ENCODE results near the gene CCHCR1. TPM values are rescaled to one million over a fixed set of nuclear protein-coding genes. Genes with fewer than 3 reads are reported as not detected.
"Not testable (repeated sequence)": the region's sequence is repeated elsewhere in the genome, so short reads cannot be mapped to it uniquely, and the experiment has no call there.

The CCHCR1 gene
- total RNA-seq, 1 experiment from 2014 or later, result 43.2 TPM

DNA sequence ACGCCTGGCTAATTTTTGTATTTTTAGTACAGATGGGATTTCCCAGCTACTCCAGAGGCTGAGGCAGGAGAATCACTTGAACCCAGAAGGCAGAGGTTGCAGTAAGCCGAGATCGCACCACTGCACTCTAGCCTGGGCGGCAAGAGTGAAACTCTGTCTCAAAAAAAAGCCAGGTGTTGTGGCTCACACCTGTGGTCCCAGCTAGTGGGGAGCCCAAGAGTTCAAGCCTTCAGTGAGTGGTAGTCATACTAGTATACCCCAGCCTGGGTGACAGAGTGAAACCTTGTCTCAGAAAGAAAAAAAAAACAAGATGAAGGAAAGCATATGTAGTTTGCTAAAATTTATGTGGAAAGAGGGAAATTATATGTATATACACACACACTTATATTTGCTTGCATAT lies 32.9 kb upstream of the CCHCR1 start:
- Mint-ChIP-seq H3K9me3 (ENCODE audit: unreplicated experiment) (no peaks in the 10 kb centered on the region), H3K27me3 (ENCODE audit: insufficient read depth, unreplicated experiment) (no peaks in the 10 kb centered on the region), H3K4me1 (ENCODE audit: low read depth, unreplicated experiment) (no peaks in the 10 kb centered on the region), H3K36me3 (ENCODE audit: insufficient read depth, unreplicated experiment) (no peaks in the 10 kb centered on the region), H3K27ac (ENCODE audit: unreplicated experiment) (no peak overlapping the region), H3K4me3 (ENCODE audit: unreplicated experiment) (no peak overlapping the region)
- H3K9me3 ChIP-seq, result no peaks in the 10 kb centered on the region
- H3K4me1 ChIP-seq, result no peaks in the 10 kb centered on the region
- DNase-seq, result no peak
- H3K36me3 ChIP-seq (ENCODE audit: control insufficient read depth, insufficient read depth, low read length), result no peaks in the 10 kb centered on the region
- no TSS peak for BruUV-seq (replicated peaks)
- no peak for TF ChIP-seq CTCF (IDR thresholded peaks at IDR 0.05; ENCODE audit: insufficient read depth in 1 of 2, low read depth in 1 of 2, low read length in 1 of 2, severe bottlenecking in 1 of 2, unreplicated experiment in 1 of 2)
- ChIA-PET POLR2A (no interaction called here), CTCF (no interaction called here)
- intact Hi-C loops (cut with micrococcal nuclease; ENCODE audit: unreplicated experiment), result no loop called here
- no peak overlapping the region for H3K4me3 ChIP-seq (ENCODE audit: low read depth, low read length)
- no peaks in the 10 kb centered on the region for H3K27me3 ChIP-seq (replicated peaks; ENCODE audit: control insufficient read depth, insufficient read depth, low read length)

GRCh38 chr6:31189223-31189622 lies 31.6 kb upstream of the CCHCR1 start:
- H3K36me3 Mint-ChIP-seq (ENCODE audit: insufficient read depth, unreplicated experiment); BruUV-seq (replicated peaks); CTCF ChIA-PET; DNase-seq; H3K9me3 ChIP-seq; H3K4me1 ChIP-seq; H3K36me3 ChIP-seq (ENCODE audit: control insufficient read depth, insufficient read depth, low read length); H3K4me1 Mint-ChIP-seq (ENCODE audit: low read depth, unreplicated experiment); H3K9me3 Mint-ChIP-seq (ENCODE audit: unreplicated experiment); H3K4me3 ChIP-seq (ENCODE audit: low read depth, low read length); H3K27me3 Mint-ChIP-seq (ENCODE audit: insufficient read depth, unreplicated experiment); H3K4me3 Mint-ChIP-seq (ENCODE audit: unreplicated experiment); intact Hi-C loops (cut with micrococcal nuclease; ENCODE audit: unreplicated experiment); POLR2A ChIA-PET; H3K27me3 ChIP-seq (replicated peaks; ENCODE audit: control insufficient read depth, insufficient read depth, low read length); H3K27ac Mint-ChIP-seq (ENCODE audit: unreplicated experiment): not testable (repeated sequence)

GRCh38 chr6:31187780-31188194 lies 30.2 kb upstream of the CCHCR1 start:
- Histone ChIP-seq H3K36me3 (ENCODE audit: control insufficient read depth, insufficient read depth, low read length) (no peaks in the 10 kb centered on the region), H3K9me3 (no peaks in the 10 kb centered on the region), H3K4me3 (ENCODE audit: low read depth, low read length) (no peak overlapping the region), H3K4me1 (no peaks in the 10 kb centered on the region), H3K27me3 (replicated peaks; ENCODE audit: control insufficient read depth, insufficient read depth, low read length) (no peaks in the 10 kb centered on the region)
- no TSS peak for BruUV-seq (replicated peaks)
- ChIA-PET POLR2A (no interaction called here), CTCF (no interaction called here)
- Mint-ChIP-seq H3K4me3 (ENCODE audit: unreplicated experiment) (no peak overlapping the region), H3K36me3 (ENCODE audit: insufficient read depth, unreplicated experiment) (no peaks in the 10 kb centered on the region), H3K27ac (ENCODE audit: unreplicated experiment) (no peak overlapping the region), H3K27me3 (ENCODE audit: insufficient read depth, unreplicated experiment) (no peaks in the 10 kb centered on the region), H3K4me1 (ENCODE audit: low read depth, unreplicated experiment) (no peaks in the 10 kb centered on the region), H3K9me3 (ENCODE audit: unreplicated experiment) (no peaks in the 10 kb centered on the region)
- DNase-seq, result no peak
- no peak for TF ChIP-seq CTCF (IDR thresholded peaks at IDR 0.05; ENCODE audit: insufficient read depth in 1 of 2, low read depth in 1 of 2, low read length in 1 of 2, severe bottlenecking in 1 of 2, unreplicated experiment in 1 of 2)
- intact Hi-C loops (cut with micrococcal nuclease; ENCODE audit: unreplicated experiment), result no loop called here

DNA sequence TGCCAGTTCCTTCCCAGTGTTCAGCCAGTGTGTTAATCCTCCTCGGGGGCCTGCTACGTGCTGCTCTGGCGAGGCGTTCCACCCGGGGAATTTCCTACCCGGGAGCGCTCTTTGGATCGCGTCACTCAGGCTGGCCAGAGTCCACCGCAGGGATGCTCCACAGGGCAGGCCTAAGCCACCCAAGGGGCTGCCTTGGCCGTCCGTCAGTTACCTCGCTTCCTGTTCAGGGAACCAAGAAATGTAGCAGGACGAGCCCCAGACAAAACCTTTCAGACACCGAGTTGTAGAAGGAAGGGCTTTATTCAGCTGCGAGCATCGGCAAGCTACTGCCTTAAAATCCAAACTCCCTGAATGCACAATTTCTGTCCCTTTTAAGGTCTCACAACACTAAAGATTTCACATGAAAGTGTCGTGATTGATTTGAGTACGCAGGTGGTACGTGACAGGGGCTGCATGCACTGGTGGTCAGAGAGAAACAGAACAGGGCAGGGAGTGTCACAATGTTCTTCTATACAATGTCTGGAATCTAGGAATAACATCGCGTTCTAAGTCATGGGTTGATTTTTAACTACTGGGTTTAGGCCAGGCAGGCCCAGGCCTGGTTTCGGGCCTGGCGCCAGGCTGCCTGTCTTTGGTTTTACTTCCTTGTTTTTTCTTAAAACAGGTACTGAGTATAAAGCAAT lies 28.6 kb upstream of the CCHCR1 start:
- Histone ChIP-seq H3K27me3 (replicated peaks; ENCODE audit: control insufficient read depth, insufficient read depth, low read length) (no peaks in the 10 kb centered on the region), H3K9me3 (no peaks in the 10 kb centered on the region), H3K4me1 (no peaks in the 10 kb centered on the region), H3K4me3 (ENCODE audit: low read depth, low read length) (no peak overlapping the region), H3K36me3 (ENCODE audit: control insufficient read depth, insufficient read depth, low read length) (no peaks in the 10 kb centered on the region)
- Mint-ChIP-seq H3K4me3 (ENCODE audit: unreplicated experiment) (no peak overlapping the region), H3K36me3 (ENCODE audit: insufficient read depth, unreplicated experiment) (no peaks in the 10 kb centered on the region), H3K9me3 (ENCODE audit: unreplicated experiment) (no peaks in the 10 kb centered on the region), H3K27me3 (ENCODE audit: insufficient read depth, unreplicated experiment) (no peaks in the 10 kb centered on the region), H3K4me1 (ENCODE audit: low read depth, unreplicated experiment) (no peaks in the 10 kb centered on the region), H3K27ac (ENCODE audit: unreplicated experiment) (no peak overlapping the region)
- CTCF ChIA-PET, result no interaction called here
- intact Hi-C loops (cut with micrococcal nuclease; ENCODE audit: unreplicated experiment), result no loop called here
- no peak for TF ChIP-seq CTCF (IDR thresholded peaks at IDR 0.05; ENCODE audit: insufficient read depth in 1 of 2, low read depth in 1 of 2, low read length in 1 of 2, severe bottlenecking in 1 of 2, unreplicated experiment in 1 of 2)
- DNase-seq, result no peak
- POLR2A ChIA-PET, result no interaction called here
- BruUV-seq (replicated peaks), result no TSS peak

DNA sequence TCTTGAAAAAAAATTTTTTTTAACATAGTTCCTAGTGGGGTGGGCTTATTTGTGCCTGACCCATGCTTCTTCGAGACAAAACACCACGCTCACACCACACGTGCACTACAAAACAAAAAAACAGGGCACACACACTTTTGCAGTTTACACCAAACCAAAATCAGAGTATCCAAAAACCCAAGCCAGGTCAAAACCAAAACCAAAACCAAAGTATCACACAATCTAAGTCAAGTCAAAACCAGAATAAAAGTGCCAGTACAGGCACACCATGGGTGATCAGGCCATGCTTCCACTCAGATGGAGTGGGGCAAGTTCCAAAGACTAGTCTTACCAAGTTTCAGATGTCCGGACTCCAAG lies 28.1 kb upstream of the CCHCR1 start:
- H3K4me1 Mint-ChIP-seq (ENCODE audit: low read depth, unreplicated experiment); H3K36me3 ChIP-seq (ENCODE audit: control insufficient read depth, insufficient read depth, low read length); H3K9me3 Mint-ChIP-seq (ENCODE audit: unreplicated experiment); H3K27ac Mint-ChIP-seq (ENCODE audit: unreplicated experiment); POLR2A ChIA-PET; CTCF ChIA-PET; intact Hi-C loops (cut with micrococcal nuclease; ENCODE audit: unreplicated experiment); H3K27me3 ChIP-seq (replicated peaks; ENCODE audit: control insufficient read depth, insufficient read depth, low read length); DNase-seq; H3K4me3 Mint-ChIP-seq (ENCODE audit: unreplicated experiment); BruUV-seq (replicated peaks); H3K27me3 Mint-ChIP-seq (ENCODE audit: insufficient read depth, unreplicated experiment); H3K9me3 ChIP-seq; H3K36me3 Mint-ChIP-seq (ENCODE audit: insufficient read depth, unreplicated experiment); H3K4me1 ChIP-seq; H3K4me3 ChIP-seq (ENCODE audit: low read depth, low read length): not testable (repeated sequence)
